K562 (cell line): ENCODE data around the gene LILRA6. TPM values are rescaled to one million over a fixed set of nuclear protein-coding genes. Genes with fewer than 3 reads are reported as not detected.
A peak's percentile ranks its signal among the peaks of the same experiment; 100 is the strongest.

Experiments used
- ARID3A ChIP-seq: IDR thresholded peaks from 2 replicates; pipeline ENCODE4 v1.6.1; 2012; ENCODE audit warnings: low read depth, low read length, improper control_type of control experiment, borderline replicate concordance
- CBX5 ChIP-seq: IDR thresholded peaks from 2 replicates; pipeline ENCODE4 v1.6.1; 2014; ENCODE audit warnings: low read depth, borderline replicate concordance
- CTBP1 ChIP-seq: fragments of 450-650 bp; IDR thresholded peaks from 2 replicates; pipeline ENCODE4 v1.6.1; 2016; ENCODE audit warnings: borderline replicate concordance
- CTCF ChIP-seq, 3 experiments: IDR thresholded peaks in 2 of 3; conservative IDR thresholded peaks in 1 of 3; 2 replicates each; pipeline ENCODE4 v1.5.1; 2011 to 2012; ENCODE audit warnings: low read length in 3 of 3, mild to moderate bottlenecking in 3 of 3, control low read depth in 2 of 3, improper control_type of control experiment in 1 of 3, inconsistent platforms in 1 of 3, low read depth in 1 of 3, mixed read lengths in 1 of 3, moderate library complexity in 1 of 3; ENCODE audit not compliant: insufficient read depth in 2 of 3
- CUX1 ChIP-seq: fragments of 200-800 bp; sonication (Bioruptor generic); IDR thresholded peaks from 2 replicates; pipeline ENCODE4 v1.6.1; 2016; ENCODE audit warnings: missing genetic modification characterization, missing compliant biosample characterization
- E2F4 ChIP-seq: sonication (generic); formaldehyde crosslinking; IDR thresholded peaks from 2 replicates; pipeline ENCODE4 v1.8.0; 2022; ENCODE audit warnings: mild to moderate bottlenecking, low read depth, missing genetic modification reagents
- ETS2 ChIP-seq: IDR thresholded peaks from 2 replicates; pipeline ENCODE4 v1.6.1; 2016; ENCODE audit warnings: borderline replicate concordance, missing genetic modification characterization, mild to moderate bottlenecking, moderate library complexity, missing compliant biosample characterization; ENCODE audit not compliant: poor library complexity, severe bottlenecking
- GABPB1 ChIP-seq: sonication (generic); formaldehyde crosslinking; IDR thresholded peaks from 2 replicates; pipeline ENCODE4 v1.8.0; 2022; ENCODE audit warnings: mild to moderate bottlenecking, missing genetic modification reagents
- HNRNPUL1 ChIP-seq: fragments of 200-400 bp; formaldehyde crosslinking; IDR thresholded peaks from 2 replicates; pipeline ENCODE4 v1.6.1; 2017; ENCODE audit warnings: low read length
- MAZ ChIP-seq, 2 experiments: fragments of 450-650 bp in 1 of 2; sonication (generic) in 1 of 2; formaldehyde crosslinking; IDR thresholded peaks in 1 of 2; conservative IDR thresholded peaks in 1 of 2; 2 replicates each; pipeline versions ENCODE4 v1.4.0 to v1.5.0; 2020; ENCODE audit warnings: mild to moderate bottlenecking in 1 of 2, missing genetic modification reagents in 1 of 2
- NFRKB ChIP-seq: fragments of 450-650 bp; IDR thresholded peaks from 2 replicates; pipeline ENCODE4 v1.6.1; 2016; ENCODE audit warnings: low read depth
- POLR3G ChIP-seq: IDR thresholded peaks from 2 replicates; pipeline ENCODE4 v1.6.1; 2011; ENCODE audit not compliant: insufficient read length, insufficient replicate concordance; ENCODE audit errors: extremely low read depth
- TOE1 ChIP-seq, 2 experiments: fragments of 450-650 bp in 1 of 2; sonication (generic) in 1 of 2; formaldehyde crosslinking in 1 of 2; IDR thresholded peaks; 2 replicates each; pipeline versions ENCODE4 v1.7.1 to v1.8.0; 2016 to 2022; ENCODE audit warnings: borderline replicate concordance in 2 of 2, mild to moderate bottlenecking in 2 of 2, antibody characterized with exemption in 1 of 2, inconsistent platforms in 1 of 2, low read depth in 1 of 2, missing genetic modification reagents in 1 of 2, moderate library complexity in 1 of 2
- XRCC5 ChIP-seq: fragments of 200-400 bp; formaldehyde crosslinking; IDR thresholded peaks from 2 replicates; pipeline ENCODE4 v1.6.1; 2017; ENCODE audit warnings: low read depth, mild to moderate bottlenecking, low read length
- ZNF436 ChIP-seq: fragments of 250-450, 450-650 bp; sonication (Bioruptor Pico); formaldehyde crosslinking; IDR thresholded peaks from 2 replicates; pipeline ENCODE4 v1.7.0; 2020; ENCODE audit warnings: mild to moderate bottlenecking
- polyA plus RNA-seq, 8 experiments: library from polyadenylated mRNA; depleted of rRNA in 4 of 8; stranded (reverse) in 5 of 8; unstranded in 3 of 8; fragments of >200 nt; fragmentation: Nextera tagmentation in 2 of 8; fragmentation: Illumina TruSeq in 1 of 8; extraction: Ambion mirVana in 2 of 8; extraction: Trizol in 1 of 8; gene quantifications; 2 replicates each; pipeline versions ENCODE4 v1.2.1 to v1.2.3, GENCODE V29; 2011 to 2014; ENCODE audit warnings: inconsistent platforms in 1 of 8, missing spikeins in 1 of 8
- total RNA-seq, 7 experiments: library from RNA; depleted of rRNA in 6 of 7; stranded (reverse); fragments of >200 nt in 6 of 7; fragmentation: Illumina TruSeq in 2 of 7; extraction: Trizol in 2 of 7; gene quantifications; 2 replicates each; pipeline versions ENCODE4 v1.2.1 to v1.2.3, GENCODE V29; 2011 to 2021; ENCODE audit warnings: low replicate concordance in 1 of 7

LILRA6 gene
- total and polyA plus RNA-seq, 9 of the 15 experiments (the other 6 are each of a cell fraction or from before 2014, with no cell fraction given), result 0.03 TPM; not detected in 8

GRCh38 chr19:54231077-54231931, 11.3 kb downstream of the LILRA6 start (continued):
- TF ChIP-seq ARID3A (no peak), POLR3G (no peak), MAZ (CRISPR knock-in tag; conservative IDR thresholded peaks at IDR 0.05 in 1 of 2, IDR thresholded peaks at IDR 0.05 in 1 of 2) (peak in 1 of 2 experiments; percentile 65; a peak in 3 of 4 replicates), TOE1 (IDR thresholded peaks at IDR 0.05; ENCODE audit: borderline replicate concordance) (no peak; the same call in 1 of the 2 replicates), TOE1 (CRISPR knock-in tag; IDR thresholded peaks at IDR 0.05; ENCODE audit: borderline replicate concordance, low read depth) (no peak), ZNF436 (CRISPR knock-in tag) (no peak), CTCF (IDR thresholded peaks at IDR 0.05 in 2 of 3, conservative IDR thresholded peaks at IDR 0.05 in 1 of 3; ENCODE audit: insufficient read depth in 2 of 3, low read depth in 1 of 3, low read length in 3 of 3) (peak; percentile 98 to 99 (median 99)), XRCC5 (peak; percentile 84), ETS2 (no peak), CTBP1 (peak; percentile 96), NFRKB (no peak), CBX5 (no peak), HNRNPUL1 (no peak), GABPB1 (CRISPR knock-in tag) (peak; percentile 33; the same call in 1 of the 2 replicates), E2F4 (CRISPR knock-in tag) (no peak), CUX1 (CRISPR knock-in tag) (no peak)
